PC-9 (cell line): ENCODE measurements around the gene ANKRD34B. TPM values are rescaled to one million over a fixed set of nuclear protein-coding genes. Genes with fewer than 3 reads are reported as not detected.

Experiments used
- BruUV-seq: library from RNA; stranded (reverse); fragments of 400-500 nt; replicated peaks from 2 replicates; lab custom pipeline; 2021; lab: Mats Ljungman, UMichigan
- CTCF ChIA-PET: fragments of 300-600 bp; sonication (Branson Sonifier 250); formaldehyde crosslinking; loops from one replicate; lab custom pipeline; 2022; ENCODE audit warnings: antibody characterized with exemption; lab: Charles Lee
- POLR2A ChIA-PET: fragments of 300-600 bp; sonication (Branson Sonifier 250); formaldehyde crosslinking; loops from one replicate; lab custom pipeline; 2022; ENCODE audit warnings: antibody characterized with exemption; ENCODE audit not compliant: unreplicated experiment; lab: Charles Lee
- DNase-seq, 2 experiments: peaks; one replicate each; pipeline versions ENCODE4 v3.0.0 to v3.0.0-alpha.2; 2015 to 2022; ENCODE audit warnings: mixed read lengths in 1 of 2
- H2AFZ ChIP-seq: fragments of 200-600 bp; sonication (generic); 2 replicates; pipeline ENCODE4 v1.8.1; 2017; ENCODE audit warnings: antibody characterized with exemption
- H3F3A ChIP-seq: fragments of 200-600 bp; sonication (generic); 2 replicates; pipeline ENCODE4 v1.8.1; 2017; ENCODE audit warnings: antibody characterized with exemption, mild to moderate bottlenecking, low read depth; ENCODE audit not compliant: insufficient read depth
- H3K27ac ChIP-seq: fragments of 200-600 bp; sonication (generic); 2 replicates; pipeline ENCODE4 v1.6.1; 2016; ENCODE audit warnings: mixed run types
- H3K27me3 ChIP-seq: fragments of 200-600 bp; sonication (generic); 2 replicates; pipeline ENCODE4 v1.6.1; 2016; ENCODE audit warnings: low read depth, mixed run types; ENCODE audit not compliant: insufficient read depth
- H3K36me3 ChIP-seq: fragments of 200-600 bp; sonication (generic); 2 replicates; pipeline ENCODE4 v1.6.1; 2016; ENCODE audit warnings: low read depth, mixed run types
- H3K4me1 ChIP-seq: fragments of 200-600 bp; sonication (generic); replicated peaks from 2 replicates; pipeline ENCODE4 v1.6.1; 2016; ENCODE audit warnings: mixed run types; ENCODE audit not compliant: insufficient read depth
- H3K4me2 ChIP-seq: fragments of 200-600 bp; sonication (generic); 2 replicates; pipeline ENCODE4 v1.6.1; 2017; ENCODE audit warnings: mixed run types
- H3K4me3 ChIP-seq: fragments of 200-600 bp; sonication (generic); 2 replicates; pipeline ENCODE4 v1.6.1; 2016; ENCODE audit warnings: mixed run types
- H3K79me2 ChIP-seq: fragments of 200-600 bp; sonication (generic); 2 replicates; pipeline ENCODE4 v1.6.1; 2017; ENCODE audit warnings: low read depth, mixed run types
- H3K9me2 ChIP-seq: fragments of 200-600 bp; sonication (generic); 2 replicates; pipeline ENCODE4 v1.8.1; 2017; ENCODE audit warnings: mild to moderate bottlenecking; ENCODE audit not compliant: insufficient read depth
- H3K9me3 ChIP-seq: fragments of 200-600 bp; sonication (generic); 2 replicates; pipeline ENCODE4 v1.8.1; 2016; ENCODE audit warnings: low read depth; ENCODE audit not compliant: insufficient read depth
- H4K20me1 ChIP-seq: fragments of 200-600 bp; sonication (generic); 2 replicates; pipeline ENCODE4 v1.8.1; 2017; ENCODE audit not compliant: insufficient read depth
- EZH2 ChIP-seq: fragments of 200-600 bp; sonication (generic); IDR thresholded peaks from 2 replicates; pipeline ENCODE4 v1.8.0; 2017; ENCODE audit warnings: antibody characterized with exemption, low read depth
- intact Hi-C: fragments of 100-400 bp; cut with micrococcal nuclease; formaldehyde crosslinking; loops from one replicate; pipeline ENCODE4 v1.10.0; 2022; ENCODE audit not compliant: unreplicated experiment
- total RNA-seq: library from RNA; stranded (reverse); gene quantifications from 2 replicates; pipeline ENCODE4 v1.2.3, GENCODE V29; 2021
- TF ChIP-seq, protein P1 (sequence below): fragments of 200-600 bp; sonication (generic); conservative IDR thresholded peaks from 2 replicates; pipeline ENCODE4 v1.6.1; 2017; ENCODE audit warnings: mixed run types, antibody characterized with exemption, mild to moderate bottlenecking, moderate library complexity

ANKRD34B gene
- total RNA-seq, 1 experiment from 2014 or later = 0.26 TPM

DNA sequence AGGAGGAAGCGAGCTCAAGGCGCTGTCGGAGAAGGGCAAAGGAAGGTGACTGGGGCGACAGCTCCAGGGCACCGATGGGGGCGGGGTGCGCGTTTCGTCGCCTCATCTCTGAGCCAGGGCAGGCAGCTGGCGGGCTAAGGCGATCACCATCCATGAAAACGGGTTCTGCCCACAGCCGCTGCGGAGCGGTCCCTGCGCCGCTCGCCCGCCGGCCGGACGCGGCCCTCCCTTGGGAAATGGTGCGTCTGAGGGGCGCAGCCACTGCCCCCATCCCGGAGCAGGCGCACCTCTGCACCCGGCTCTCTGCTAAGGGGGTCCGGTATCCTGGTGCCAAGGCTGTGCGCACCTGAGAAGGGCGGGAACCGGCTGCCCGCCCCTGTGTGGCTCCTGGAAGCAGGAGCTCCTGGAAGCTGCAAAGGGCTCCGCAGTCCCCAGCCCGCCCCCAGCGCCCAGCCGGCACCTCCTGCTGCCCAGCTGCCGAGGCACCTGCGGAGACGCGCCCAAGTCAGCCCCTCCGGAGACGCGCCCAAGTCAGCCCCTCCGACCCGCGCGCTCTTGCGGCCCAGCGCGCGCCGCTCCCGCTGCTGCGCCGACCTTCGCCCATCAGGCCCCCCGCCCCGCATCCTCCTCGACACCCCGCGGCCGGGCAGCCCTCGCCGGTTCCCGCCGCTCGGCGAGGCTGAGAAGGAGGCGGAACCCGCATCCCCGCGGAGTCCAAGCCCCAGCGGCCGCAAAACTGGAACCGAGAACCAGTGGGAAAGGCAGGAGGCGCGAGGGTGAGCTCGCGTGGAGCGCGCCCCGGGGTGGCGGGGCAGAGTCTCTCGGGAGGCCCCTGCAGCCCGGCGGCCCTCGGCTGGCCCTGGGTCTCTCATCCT is 757 bp downstream of the ANKRD34B start:
- no TSS peak for BruUV-seq
- no peaks in the 10 kb centered on the region for H4K20me1 ChIP-seq
- H3K27ac ChIP-seq = no peak overlapping the region
- peaks cover 10% of the 10 kb centered on the region for H3K4me1 ChIP-seq
- no peak for DNase-seq
- no peaks in the 10 kb centered on the region for H3K79me2 ChIP-seq
- intact Hi-C loops = loop anchor here (10.0 kb wide), 1 partner anchor 75 kb away; no protein-coding TSS in a partner anchor
- TF ChIP-seq EZH2 = no peak
- TF ChIP-seq, protein P1, sequence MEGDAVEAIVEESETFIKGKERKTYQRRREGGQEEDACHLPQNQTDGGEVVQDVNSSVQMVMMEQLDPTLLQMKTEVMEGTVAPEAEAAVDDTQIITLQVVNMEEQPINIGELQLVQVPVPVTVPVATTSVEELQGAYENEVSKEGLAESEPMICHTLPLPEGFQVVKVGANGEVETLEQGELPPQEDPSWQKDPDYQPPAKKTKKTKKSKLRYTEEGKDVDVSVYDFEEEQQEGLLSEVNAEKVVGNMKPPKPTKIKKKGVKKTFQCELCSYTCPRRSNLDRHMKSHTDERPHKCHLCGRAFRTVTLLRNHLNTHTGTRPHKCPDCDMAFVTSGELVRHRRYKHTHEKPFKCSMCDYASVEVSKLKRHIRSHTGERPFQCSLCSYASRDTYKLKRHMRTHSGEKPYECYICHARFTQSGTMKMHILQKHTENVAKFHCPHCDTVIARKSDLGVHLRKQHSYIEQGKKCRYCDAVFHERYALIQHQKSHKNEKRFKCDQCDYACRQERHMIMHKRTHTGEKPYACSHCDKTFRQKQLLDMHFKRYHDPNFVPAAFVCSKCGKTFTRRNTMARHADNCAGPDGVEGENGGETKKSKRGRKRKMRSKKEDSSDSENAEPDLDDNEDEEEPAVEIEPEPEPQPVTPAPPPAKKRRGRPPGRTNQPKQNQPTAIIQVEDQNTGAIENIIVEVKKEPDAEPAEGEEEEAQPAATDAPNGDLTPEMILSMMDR = no peak
- no peaks in the 10 kb centered on the region for H3F3A ChIP-seq
- H3K4me3 ChIP-seq = no peak overlapping the region
- no peaks in the 10 kb centered on the region for H3K36me3 ChIP-seq
- no peaks in the 10 kb centered on the region for H3K27me3 ChIP-seq
- POLR2A ChIA-PET = no interaction called here
- H3K9me3 ChIP-seq = no peaks in the 10 kb centered on the region
- H3K9me2 ChIP-seq = no peaks in the 10 kb centered on the region
- CTCF ChIA-PET = no interaction called here
- no peak overlapping the region for H3K4me2 ChIP-seq
- no peak overlapping the region for H2AFZ ChIP-seq

DNA sequence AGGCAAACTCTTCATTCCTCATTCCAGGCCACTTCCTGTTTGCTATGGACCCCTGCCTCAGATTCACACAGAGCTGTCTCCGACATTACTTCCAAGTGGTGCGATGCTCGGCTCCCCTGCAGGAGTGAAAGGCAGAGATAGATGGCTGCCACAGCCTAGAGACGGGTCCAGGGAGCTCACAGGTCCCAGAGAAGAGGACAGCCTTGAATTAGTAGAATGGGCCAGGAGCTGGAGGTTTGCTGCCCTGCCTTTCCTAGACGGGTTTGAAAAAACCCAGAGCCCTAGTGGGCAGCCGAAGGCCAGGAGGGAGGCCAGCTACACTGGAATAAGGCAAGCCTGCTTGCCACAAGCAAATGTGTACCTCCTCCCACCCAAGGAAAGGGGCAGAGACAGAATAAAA is 1.8 kb downstream of the ANKRD34B start:
- no peak for DNase-seq
- H3K9me2 ChIP-seq = no peaks in the 10 kb centered on the region
- BruUV-seq = no TSS peak
- H3K9me3 ChIP-seq = no peaks in the 10 kb centered on the region
- no peaks in the 10 kb centered on the region for H3K27me3 ChIP-seq
- H3K4me1 ChIP-seq = peaks cover 10% of the 10 kb centered on the region
- no peaks in the 10 kb centered on the region for H3F3A ChIP-seq
- H4K20me1 ChIP-seq = no peaks in the 10 kb centered on the region
- no peak overlapping the region for H3K27ac ChIP-seq
- H3K4me3 ChIP-seq = no peak overlapping the region
- POLR2A ChIA-PET = no interaction called here
- TF ChIP-seq, protein P1 = no peak
- TF ChIP-seq EZH2 = no peak
- no peaks in the 10 kb centered on the region for H3K36me3 ChIP-seq
- intact Hi-C loops = loop anchor here (10.0 kb wide), 1 partner anchor 73 kb away; no protein-coding TSS in a partner anchor
- no peak overlapping the region for H3K4me2 ChIP-seq
- no peak overlapping the region for H2AFZ ChIP-seq
- CTCF ChIA-PET = no interaction called here
- H3K79me2 ChIP-seq = no peaks in the 10 kb centered on the region

DNA sequence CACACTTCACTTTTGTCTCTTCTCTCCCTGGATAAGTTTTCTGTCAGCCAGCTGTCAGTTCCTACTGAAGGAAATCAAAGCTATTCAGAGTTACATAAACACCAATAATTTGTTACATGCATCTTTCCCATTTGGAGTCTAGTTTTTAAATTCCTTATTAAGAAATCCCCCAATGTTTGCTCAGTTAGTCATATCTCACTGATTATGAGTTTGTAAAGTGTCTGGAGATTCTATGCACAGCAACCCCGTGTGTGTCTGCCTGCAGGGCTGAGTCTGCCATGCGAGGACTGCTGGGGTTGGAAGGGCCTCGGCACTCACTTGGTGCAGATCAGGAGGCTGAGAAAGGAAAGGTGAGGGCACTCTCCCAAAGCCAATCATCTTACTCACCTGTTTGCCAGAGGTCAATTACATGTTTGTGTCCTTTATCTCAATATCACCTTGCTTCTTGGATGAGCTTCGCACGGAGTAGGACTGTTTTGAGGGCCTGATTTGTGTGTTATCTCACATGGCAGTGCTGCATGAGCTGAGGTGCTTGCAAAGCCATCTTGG is 3.3 kb downstream of the ANKRD34B start:
- Histone ChIP-seq H3K9me3 (no peaks in the 10 kb centered on the region), H3K79me2 (no peaks in the 10 kb centered on the region), H3K27me3 (no peaks in the 10 kb centered on the region), H3F3A (no peaks in the 10 kb centered on the region), H3K36me3 (no peaks in the 10 kb centered on the region), H3K4me2 (peak overlapping the region; percentile 5; the same call in 1 of the 2 replicates), H3K9me2 (no peaks in the 10 kb centered on the region), H3K27ac (no peak overlapping the region), H2AFZ (no peak overlapping the region), H3K4me3 (no peak overlapping the region), H3K4me1 (peaks cover 10% of the 10 kb centered on the region), H4K20me1 (no peaks in the 10 kb centered on the region)
- ChIA-PET POLR2A (no interaction called here), CTCF (no interaction called here)
- no TSS peak for BruUV-seq
- peak in 1 of 2 experiments; percentile 59 for DNase-seq
- TF ChIP-seq, protein P1 = no peak
- TF ChIP-seq EZH2 = no peak
- intact Hi-C loops = loop anchor here (10.0 kb wide), 1 partner anchor 72 kb away; no protein-coding TSS in a partner anchor
